Erythroblast (primary cell): ENCODE measurements around the gene PKMYT1.

Experiments
- GATA1 ChIP-seq: IDR thresholded peaks from 2 replicates; pipeline ENCODE4 v1.6.1; 2011; ENCODE audit warnings: low read depth, mild to moderate bottlenecking, control low read depth, low read length, moderate library complexity
- POLR2A ChIP-seq: IDR thresholded peaks from 2 replicates; pipeline ENCODE4 v1.6.1; 2011; ENCODE audit warnings: mild to moderate bottlenecking, low read length

- TF ChIP-seq POLR2A: no peak
- TF ChIP-seq GATA1: no peak
Observed at GRCh38 chr16:3026003-3026378, 45.7 kb upstream of the PKMYT1 start.
